HCT116 (cell line): Measurements from ENCODE around the gene GRIK3. TPM values are rescaled to one million over a fixed set of nuclear protein-coding genes. Genes with fewer than 3 reads are reported as not detected.

ENCODE experiments used
- ATAC-seq: fragments of 200-7000 bp; cut with Tn5 transposase; 2 replicates; pipeline ENCODE4 v1.9.1; 2020; ENCODE audit warnings: mild to moderate bottlenecking, moderate library complexity
- BruUV-seq: library from RNA; stranded (reverse); fragments of 400-500 nt; replicated peaks from 2 replicates; lab custom pipeline; 2021; lab: Mats Ljungman, UMichigan
- CTCF ChIA-PET: fragments of 300-600 bp; sonication (Branson Sonifier 250); formaldehyde crosslinking; loops from one replicate; lab custom pipeline; 2021; ENCODE audit warnings: antibody characterized with exemption; lab: Charles Lee
- POLR2A ChIA-PET: fragments of 300-600, 350-600 bp; sonication (Branson Sonifier 250); formaldehyde crosslinking; loops from one replicate; lab custom pipeline; 2021; ENCODE audit warnings: antibody characterized with exemption; lab: Charles Lee
- RAD21 ChIA-PET, 2 experiments: fragments of 300-600 bp; sonication (Branson Sonifier 250); formaldehyde crosslinking; loops; one replicate each; lab custom pipeline; 2023; ENCODE audit warnings: low total read pairs in 2 of 2; ENCODE audit not compliant: uncharacterized antibody in 2 of 2, unreplicated experiment in 2 of 2, low non-redundant PET in 1 of 2; lab: Charles Lee
- DNase-seq: peaks from one replicate; pipeline ENCODE4 v3.0.0-alpha.2; 2010; ENCODE audit warnings: low read depth, low spot score
- H2AFZ ChIP-seq: fragments of 200-600 bp; shearing (Covaris generic), sonication (generic); 2 replicates; pipeline ENCODE4 v1.6.1; 2017; ENCODE audit warnings: low read depth, mixed run types, mixed read lengths, antibody characterized with exemption, low read length; ENCODE audit not compliant: poor library complexity, severe bottlenecking
- H3K27ac ChIP-seq: 2 replicates; pipeline ENCODE4 v1.5.1; 2012; ENCODE audit warnings: low read depth, low read length
- H3K27me3 ChIP-seq: fragments of 200-600 bp; sonication (generic); 2 replicates; pipeline ENCODE4 v1.6.1; 2016; ENCODE audit warnings: mixed run types, low read length, mixed read lengths; ENCODE audit not compliant: insufficient read depth
- H3K36me3 ChIP-seq, 2 experiments: fragments of 200-500 bp in 1 of 2; fragments of 200-600 bp in 1 of 2; sonication (Bioruptor generic) in 1 of 2; sonication (generic) in 1 of 2; 2 replicates each; pipeline versions ENCODE4 v1.5.1 to v1.6.1; 2014 to 2016; ENCODE audit warnings: low read length in 2 of 2, inconsistent platforms in 1 of 2, mixed read lengths in 1 of 2, mixed run types in 1 of 2; ENCODE audit not compliant: insufficient read depth in 2 of 2, control insufficient read depth in 1 of 2
- H3K4me1 ChIP-seq, 2 experiments: fragments of 200-600 bp in 1 of 2; sonication (generic) in 1 of 2; 2 replicates each; pipeline versions ENCODE4 v1.5.1 to v1.6.1; 2012 to 2017; ENCODE audit warnings: low read length in 2 of 2, inconsistent platforms in 1 of 2, mild to moderate bottlenecking in 1 of 2, mixed read lengths in 1 of 2, mixed run types in 1 of 2, moderate library complexity in 1 of 2; ENCODE audit not compliant: insufficient read depth in 2 of 2, control insufficient read depth in 1 of 2
- H3K4me2 ChIP-seq: fragments of 200-600 bp; sonication (generic); 2 replicates; pipeline ENCODE4 v1.6.1; 2017; ENCODE audit warnings: mixed run types, low read length, mixed read lengths
- H3K4me3 ChIP-seq, 2 experiments: fragments of 200-600 bp in 1 of 2; sonication (generic) in 1 of 2; replicated peaks in 1 of 2; 2 replicates each; pipeline ENCODE4 v1.5.1; 2011 to 2016; ENCODE audit warnings: low read length in 2 of 2, control low read depth in 1 of 2, low read depth in 1 of 2, mild to moderate bottlenecking in 1 of 2, mixed read lengths in 1 of 2, mixed run types in 1 of 2
- H3K79me2 ChIP-seq: fragments of 200-600 bp; sonication (generic); 2 replicates; pipeline ENCODE4 v1.6.1; 2017; ENCODE audit warnings: mild to moderate bottlenecking, mixed run types, low read length, moderate library complexity, mixed read lengths; ENCODE audit not compliant: insufficient read depth
- H3K9ac ChIP-seq: fragments of 200-600 bp; sonication (generic); 2 replicates; pipeline ENCODE4 v1.6.1; 2016; ENCODE audit warnings: low read length, mixed read lengths
- H3K9me2 ChIP-seq: fragments of 200-600 bp; sonication (generic), shearing (Covaris generic); 2 replicates; pipeline ENCODE4 v1.6.1; 2017; ENCODE audit warnings: mixed run types, mild to moderate bottlenecking, moderate library complexity; ENCODE audit not compliant: insufficient read depth
- H3K9me3 ChIP-seq, 2 experiments: fragments of 200-500 bp in 1 of 2; fragments of 200-600 bp in 1 of 2; sonication (Bioruptor generic) in 1 of 2; sonication (generic) in 1 of 2; 2 replicates each; pipeline ENCODE4 v1.6.1; 2014 to 2017; ENCODE audit warnings: low read length in 2 of 2, mixed read lengths in 2 of 2, inconsistent platforms in 1 of 2, low read depth in 1 of 2, mild to moderate bottlenecking in 1 of 2, mixed run types in 1 of 2, moderate library complexity in 1 of 2; ENCODE audit not compliant: control insufficient read depth in 1 of 2, insufficient read depth in 1 of 2
- H4K20me1 ChIP-seq: fragments of 200-600 bp; sonication (generic), shearing (Covaris generic); 2 replicates; pipeline ENCODE4 v1.6.1; 2017; ENCODE audit warnings: mixed run types, mild to moderate bottlenecking, moderate library complexity; ENCODE audit not compliant: insufficient read depth
- EGR1 ChIP-seq: IDR thresholded peaks from 2 replicates; pipeline ENCODE4 v1.6.1; 2012; ENCODE audit warnings: low read depth
- POLR2A ChIP-seq: IDR thresholded peaks from 2 replicates; pipeline ENCODE4 v1.7.0; 2011; ENCODE audit warnings: borderline replicate concordance; ENCODE audit not compliant: insufficient read depth, insufficient read length; ENCODE audit errors: extremely low read depth
- RAD21 ChIP-seq: IDR thresholded peaks from 2 replicates; pipeline ENCODE4 v1.6.1; 2012; ENCODE audit warnings: low read depth, mild to moderate bottlenecking
- SRF ChIP-seq: IDR thresholded peaks from 2 replicates; pipeline ENCODE4 v1.6.1; 2012; ENCODE audit warnings: low read depth
- YY1 ChIP-seq: IDR thresholded peaks from 2 replicates; pipeline ENCODE4 v1.6.1; 2011; ENCODE audit warnings: low read length, low read depth, moderate library complexity, mild to moderate bottlenecking; ENCODE audit not compliant: insufficient replicate concordance; ENCODE audit errors: extremely low read depth
- ZFX ChIP-seq: fragments of 450-650 bp; IDR thresholded peaks from 2 replicates; pipeline ENCODE4 v1.6.1; 2017
- intact Hi-C: fragments of 100-400 bp; cut with micrococcal nuclease; formaldehyde crosslinking; loops from 2 replicates; pipeline ENCODE4 v1.10.0; 2022
- total RNA-seq: library from RNA; stranded (reverse); gene quantifications from one replicate; pipeline ENCODE4 v1.2.1, GENCODE V29; 2021; ENCODE audit not compliant: unreplicated experiment
- TF ChIP-seq, protein P1 (sequence below): IDR thresholded peaks from 2 replicates; pipeline ENCODE4 v1.6.1; 2012; ENCODE audit warnings: low read depth
- TF ChIP-seq, protein P2 (sequence below): IDR thresholded peaks from 2 replicates; pipeline ENCODE4 v1.6.1; 2012

The GRIK3 gene
- total RNA-seq, 1 experiment from 2014 or later = not detected

GRCh38 chr1:36805979-36806640 is 228.2 kb downstream of the GRIK3 start:
- H4K20me1 ChIP-seq = no peaks in the 10 kb centered on the region
- no peak overlapping the region for H3K9ac ChIP-seq
- CTCF ChIA-PET = no interaction called here
- ATAC-seq = no peak
- POLR2A ChIA-PET = no interaction called here
- H3K4me1 ChIP-seq = no peaks in the 10 kb centered on the region
- H2AFZ ChIP-seq = no peak overlapping the region
- H3K27ac ChIP-seq = no peak overlapping the region
- no peak overlapping the region for H3K4me2 ChIP-seq
- H3K4me3 ChIP-seq = no peak overlapping the region
- TF ChIP-seq SRF (no peak), POLR2A (no peak), YY1 (no peak), ZFX (no peak), EGR1 (no peak), RAD21 (no peak)
- TF ChIP-seq, protein P1, sequence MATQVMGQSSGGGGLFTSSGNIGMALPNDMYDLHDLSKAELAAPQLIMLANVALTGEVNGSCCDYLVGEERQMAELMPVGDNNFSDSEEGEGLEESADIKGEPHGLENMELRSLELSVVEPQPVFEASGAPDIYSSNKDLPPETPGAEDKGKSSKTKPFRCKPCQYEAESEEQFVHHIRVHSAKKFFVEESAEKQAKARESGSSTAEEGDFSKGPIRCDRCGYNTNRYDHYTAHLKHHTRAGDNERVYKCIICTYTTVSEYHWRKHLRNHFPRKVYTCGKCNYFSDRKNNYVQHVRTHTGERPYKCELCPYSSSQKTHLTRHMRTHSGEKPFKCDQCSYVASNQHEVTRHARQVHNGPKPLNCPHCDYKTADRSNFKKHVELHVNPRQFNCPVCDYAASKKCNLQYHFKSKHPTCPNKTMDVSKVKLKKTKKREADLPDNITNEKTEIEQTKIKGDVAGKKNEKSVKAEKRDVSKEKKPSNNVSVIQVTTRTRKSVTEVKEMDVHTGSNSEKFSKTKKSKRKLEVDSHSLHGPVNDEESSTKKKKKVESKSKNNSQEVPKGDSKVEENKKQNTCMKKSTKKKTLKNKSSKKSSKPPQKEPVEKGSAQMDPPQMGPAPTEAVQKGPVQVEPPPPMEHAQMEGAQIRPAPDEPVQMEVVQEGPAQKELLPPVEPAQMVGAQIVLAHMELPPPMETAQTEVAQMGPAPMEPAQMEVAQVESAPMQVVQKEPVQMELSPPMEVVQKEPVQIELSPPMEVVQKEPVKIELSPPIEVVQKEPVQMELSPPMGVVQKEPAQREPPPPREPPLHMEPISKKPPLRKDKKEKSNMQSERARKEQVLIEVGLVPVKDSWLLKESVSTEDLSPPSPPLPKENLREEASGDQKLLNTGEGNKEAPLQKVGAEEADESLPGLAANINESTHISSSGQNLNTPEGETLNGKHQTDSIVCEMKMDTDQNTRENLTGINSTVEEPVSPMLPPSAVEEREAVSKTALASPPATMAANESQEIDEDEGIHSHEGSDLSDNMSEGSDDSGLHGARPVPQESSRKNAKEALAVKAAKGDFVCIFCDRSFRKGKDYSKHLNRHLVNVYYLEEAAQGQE = no peak
- TF ChIP-seq, protein P2, sequence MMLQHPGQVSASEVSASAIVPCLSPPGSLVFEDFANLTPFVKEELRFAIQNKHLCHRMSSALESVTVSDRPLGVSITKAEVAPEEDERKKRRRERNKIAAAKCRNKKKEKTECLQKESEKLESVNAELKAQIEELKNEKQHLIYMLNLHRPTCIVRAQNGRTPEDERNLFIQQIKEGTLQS = no peak
- TF ChIP-seq, all 23 proteins: peak for 0
- Histone ChIP-seq H3K36me3 (no peaks in the 10 kb centered on the region), H3K79me2 (no peaks in the 10 kb centered on the region), H3K27me3 (peaks cover 65% of the 10 kb centered on the region), H3K9me3 (no peaks in the 10 kb centered on the region), H3K9me2 (no peaks in the 10 kb centered on the region)
- DNase-seq = no peak
- BruUV-seq = no TSS peak
- intact Hi-C loops = no loop called here
- RAD21 ChIA-PET = no interaction called here
